Midbrain (tissue), 1 donor: ENCODE results near the gene ZNF891.
A peak's percentile ranks its signal among the peaks of the same experiment; 100 is the strongest.

Experiments
- DNase-seq: peaks from one replicate; lab custom pipeline; 2025; lab: John Stamatoyannopoulos, UW

Gene ZNF891

GRCh38 chr12:133130038-133130807 lies at the start of gene ZNF891, which contains the start of gene ZNF10:
Gene ZNF891, minus strand, starts transcription at chr12:133130274. Its CDS starts 8,356 bp downstream, at chr12:133121918.
Gene ZNF10, plus strand, starts transcription at chr12:133130627. Its CDS starts 13,866 bp downstream, at chr12:133144493.
- peak; percentile 94 for DNase-seq

GRCh38 chr12:133174901-133175300 lies 44.8 kb upstream of the ZNF891 start:
- no peak for DNase-seq

GRCh38 chr12:133172491-133172890 lies 42.4 kb upstream of the ZNF891 start:
- DNase-seq: no peak

- no peak for DNase-seq
Observed at GRCh38 chr12:133165776-133166175, 35.7 kb upstream of the ZNF891 start.

- no peak for DNase-seq
Observed at GRCh38 chr12:133156125-133156690, 26.1 kb upstream of the ZNF891 start.

GRCh38 chr12:133145981-133146380 lies 15.9 kb upstream of the ZNF891 start:
- no peak for DNase-seq

- DNase-seq: no peak
Observed at GRCh38 chr12:133135747-133136146, 5.7 kb upstream of the ZNF891 start.

GRCh38 chr12:133130808-133131128 lies 694 bp upstream of the ZNF891 start:
- DNase-seq: no peak

- no peak for DNase-seq
Observed at GRCh38 chr12:133129368-133130037, 571 bp downstream of the ZNF891 start.

GRCh38 chr12:133124674-133125073 lies 5.4 kb downstream of the ZNF891 start:
- no peak for DNase-seq

GRCh38 chr12:133120385-133121191 lies 9.5 kb downstream of the ZNF891 start:
- DNase-seq: no peak

GRCh38 chr12:133108150-133108549 lies 21.9 kb downstream of the ZNF891 start:
- no peak for DNase-seq

GRCh38 chr12:133107121-133107520 lies 23.0 kb downstream of the ZNF891 start:
- DNase-seq: no peak

- DNase-seq: no peak
Observed at GRCh38 chr12:133106253-133106652, 23.8 kb downstream of the ZNF891 start.

- no peak for DNase-seq
Observed at GRCh38 chr12:133105620-133106019, 24.5 kb downstream of the ZNF891 start.

GRCh38 chr12:133083345-133083744 lies 46.7 kb downstream of the ZNF891 start:
- DNase-seq: no peak

- no peak for DNase-seq
Observed at GRCh38 chr12:133081159-133081780, 48.8 kb downstream of the ZNF891 start.

GRCh38 chr12:133080368-133081158 lies 49.5 kb downstream of the ZNF891 start, which contains the start of gene ZNF140:
Gene ZNF140, plus strand, starts transcription at chr12:133080923. Its CDS starts 398 bp downstream, at chr12:133081321.
- DNase-seq: peak; percentile 99

- DNase-seq: peak; percentile 99
Observed at GRCh38 chr12:133080026-133080367, 50.1 kb downstream of the ZNF891 start.

- DNase-seq: no peak
Observed at GRCh38 chr12:133073836-133074235, 56.2 kb downstream of the ZNF891 start.

GRCh38 chr12:133063556-133063955 lies 66.5 kb downstream of the ZNF891 start:
- DNase-seq: no peak
